HG03175 (cell line): ENCODE measurements around the gene OCA2.

Experiments
- ATAC-seq: cut with Tn5 transposase; IDR thresholded peaks from one replicate; pipeline ENCODE4 v1.9.1; 2021; ENCODE audit warnings: mild to moderate bottlenecking, moderate library complexity; ENCODE audit not compliant: unreplicated experiment

OCA2 gene

GRCh38 chr15:28082891-28083684 is 16.0 kb downstream of the OCA2 start:
- ATAC-seq, result no peak

GRCh38 chr15:28081594-28081993 is 17.5 kb downstream of the OCA2 start:
- no peak for ATAC-seq

- no peak for ATAC-seq
Observed at GRCh38 chr15:28080386-28080785, 18.7 kb downstream of the OCA2 start.

- ATAC-seq, result no peak
Observed at GRCh38 chr15:28079313-28079969, 19.7 kb downstream of the OCA2 start.

GRCh38 chr15:28078191-28078719 is 20.9 kb downstream of the OCA2 start:
- ATAC-seq, result no peak

- no peak for ATAC-seq
Observed at GRCh38 chr15:28075573-28075972, 23.5 kb downstream of the OCA2 start.

GRCh38 chr15:28068930-28069329 is 30.2 kb downstream of the OCA2 start:
- no peak for ATAC-seq

- no peak for ATAC-seq
Observed at GRCh38 chr15:28066231-28066630, 32.9 kb downstream of the OCA2 start.

- no peak for ATAC-seq
Observed at GRCh38 chr15:28060005-28060404, 39.1 kb downstream of the OCA2 start.

- ATAC-seq, result no peak
Observed at GRCh38 chr15:28058082-28058481, 41.0 kb downstream of the OCA2 start.

- ATAC-seq, result no peak
Observed at GRCh38 chr15:28051955-28052633, 47.0 kb downstream of the OCA2 start.

GRCh38 chr15:28049581-28049980 is 49.5 kb downstream of the OCA2 start:
- ATAC-seq, result no peak

- ATAC-seq, result no peak
Observed at GRCh38 chr15:28047277-28047676, 51.8 kb downstream of the OCA2 start.

GRCh38 chr15:28044121-28044672 is 54.9 kb downstream of the OCA2 start:
- no peak for ATAC-seq

- no peak for ATAC-seq
Observed at GRCh38 chr15:28043691-28044091, 55.4 kb downstream of the OCA2 start.

GRCh38 chr15:28037969-28038590 is 61.0 kb downstream of the OCA2 start:
- no peak for ATAC-seq

GRCh38 chr15:28033443-28033842 is 65.7 kb downstream of the OCA2 start:
- no peak for ATAC-seq

GRCh38 chr15:28030801-28031200 is 68.3 kb downstream of the OCA2 start:
- ATAC-seq, result no peak

- no peak for ATAC-seq
Observed at GRCh38 chr15:28027714-28028076, 71.4 kb downstream of the OCA2 start.

- ATAC-seq, result no peak
Observed at GRCh38 chr15:28026764-28027713, 72.1 kb downstream of the OCA2 start.
